Astrocyte (in vitro differentiated cells and primary cell): ENCODE results near the gene ZNF823. TPM values are rescaled to one million over a fixed set of nuclear protein-coding genes. Genes with fewer than 3 reads are reported as not detected.
"Not testable (repeated sequence)": the region's sequence is repeated elsewhere in the genome, so short reads cannot be mapped to it uniquely, and the experiment has no call there.

Experiments used
- DNase-seq: peaks from one replicate; pipeline ENCODE4 v3.0.0-alpha.2; 2010; ENCODE audit warnings: low read depth
- FAIRE-seq: peaks from 2 replicates; lab custom pipeline; 2011; peaks lifted over from hg19 to GRCh38; lab: Jason Lieb, UNC
- H2AFZ ChIP-seq: 2 replicates; pipeline ENCODE4 v1.6.0; 2012; ENCODE audit warnings: low read depth, low read length, inconsistent platforms
- H3K27ac ChIP-seq: 2 replicates; pipeline ENCODE4 v1.5.1; 2011; ENCODE audit warnings: low read depth, low read length, inconsistent platforms
- H3K27me3 ChIP-seq: 2 replicates; pipeline ENCODE4 v1.6.0; 2011; ENCODE audit warnings: low read length, inconsistent platforms; ENCODE audit not compliant: insufficient read depth
- H3K36me3 ChIP-seq: 2 replicates; pipeline ENCODE4 v1.5.1; 2011; ENCODE audit warnings: low read length, inconsistent platforms; ENCODE audit not compliant: insufficient read depth
- H3K4me1 ChIP-seq: 2 replicates; pipeline ENCODE4 v1.5.1; 2011; ENCODE audit warnings: low read length, inconsistent platforms; ENCODE audit not compliant: insufficient read depth
- H3K4me2 ChIP-seq: 2 replicates; pipeline ENCODE4 v1.6.0; 2012; ENCODE audit warnings: low read length, inconsistent platforms
- H3K4me3 ChIP-seq: 2 replicates; pipeline ENCODE4 v1.5.1; 2011; ENCODE audit warnings: low read depth, mild to moderate bottlenecking, low read length, inconsistent platforms; ENCODE audit not compliant: insufficient read depth
- H3K79me2 ChIP-seq: 2 replicates; pipeline ENCODE4 v1.6.0; 2012; ENCODE audit warnings: mild to moderate bottlenecking, low read length, inconsistent platforms; ENCODE audit not compliant: insufficient read depth
- H3K9ac ChIP-seq: 2 replicates; pipeline ENCODE4 v1.6.0; 2012; ENCODE audit warnings: mild to moderate bottlenecking, low read length, inconsistent platforms
- H3K9me3 ChIP-seq: 2 replicates; pipeline ENCODE4 v1.5.1; 2012; ENCODE audit warnings: low read depth, mild to moderate bottlenecking, low read length, inconsistent platforms; ENCODE audit not compliant: insufficient read depth
- H4K20me1 ChIP-seq: 2 replicates; pipeline ENCODE4 v1.6.0; 2012; ENCODE audit warnings: low read length, inconsistent platforms; ENCODE audit not compliant: insufficient read depth
- H3K27ac Mint-ChIP-seq: one replicate; pipeline ENCODE4 v1.8.0; 2021; ENCODE audit warnings: mild to moderate bottlenecking, mixed read lengths; ENCODE audit not compliant: unreplicated experiment
- H3K27me3 Mint-ChIP-seq: one replicate; pipeline ENCODE4 v1.8.0; 2021; ENCODE audit warnings: low read depth, mixed read lengths; ENCODE audit not compliant: unreplicated experiment
- H3K36me3 Mint-ChIP-seq: one replicate; pipeline ENCODE4 v1.8.0; 2021; ENCODE audit warnings: low read depth, mixed read lengths; ENCODE audit not compliant: unreplicated experiment
- H3K4me1 Mint-ChIP-seq: one replicate; pipeline ENCODE4 v1.8.0; 2021; ENCODE audit warnings: low read depth, mixed read lengths; ENCODE audit not compliant: unreplicated experiment
- H3K4me3 Mint-ChIP-seq: one replicate; pipeline ENCODE4 v1.8.0; 2021; ENCODE audit warnings: mild to moderate bottlenecking, moderate library complexity, mixed read lengths; ENCODE audit not compliant: unreplicated experiment
- H3K9me3 Mint-ChIP-seq: one replicate; pipeline ENCODE4 v1.8.0; 2021; ENCODE audit warnings: mild to moderate bottlenecking, mixed read lengths; ENCODE audit not compliant: unreplicated experiment
- EZH2 ChIP-seq: IDR thresholded peaks from 2 replicates; pipeline ENCODE4 v1.6.1; 2012; ENCODE audit warnings: mild to moderate bottlenecking, low read length, inconsistent platforms; ENCODE audit not compliant: insufficient read depth
- total RNA-seq: library from RNA; stranded (reverse); gene quantifications from 2 replicates; pipeline ENCODE4 v1.2.1, GENCODE V29; 2021
- TF ChIP-seq, protein P1 (sequence below): IDR thresholded peaks from 2 replicates; pipeline ENCODE4 v1.5.1; 2011; ENCODE audit warnings: low read depth, mild to moderate bottlenecking, inconsistent platforms, low read length, moderate library complexity; ENCODE audit not compliant: insufficient read depth

ZNF823 gene
- total RNA-seq, 1 donor from 2014 or later: 5.4 TPM

- H3K27ac Mint-ChIP-seq: no peak overlapping the region
- Histone ChIP-seq H3K27me3 (no peaks in the 10 kb centered on the region), H3K9me3 (peaks cover 23% of the 10 kb centered on the region), H4K20me1 (no peaks in the 10 kb centered on the region), H3K36me3 (no peaks in the 10 kb centered on the region), H3K27ac (no peak overlapping the region), H2AFZ (no peak overlapping the region), H3K9ac (no peak overlapping the region), H3K4me3 (no peak overlapping the region), H3K79me2 (no peaks in the 10 kb centered on the region), H3K4me2 (no peak overlapping the region), H3K4me1 (no peaks in the 10 kb centered on the region)
- H3K4me3 Mint-ChIP-seq: no peak overlapping the region
- no peak for FAIRE-seq
- no peaks in the 10 kb centered on the region for H3K4me1 Mint-ChIP-seq
- DNase-seq: no peak
- peaks cover 31% of the 10 kb centered on the region for H3K9me3 Mint-ChIP-seq
- H3K36me3 Mint-ChIP-seq: peaks cover 4% of the 10 kb centered on the region
- no peaks in the 10 kb centered on the region for H3K27me3 Mint-ChIP-seq
- TF ChIP-seq EZH2: no peak
- TF ChIP-seq, protein P1, sequence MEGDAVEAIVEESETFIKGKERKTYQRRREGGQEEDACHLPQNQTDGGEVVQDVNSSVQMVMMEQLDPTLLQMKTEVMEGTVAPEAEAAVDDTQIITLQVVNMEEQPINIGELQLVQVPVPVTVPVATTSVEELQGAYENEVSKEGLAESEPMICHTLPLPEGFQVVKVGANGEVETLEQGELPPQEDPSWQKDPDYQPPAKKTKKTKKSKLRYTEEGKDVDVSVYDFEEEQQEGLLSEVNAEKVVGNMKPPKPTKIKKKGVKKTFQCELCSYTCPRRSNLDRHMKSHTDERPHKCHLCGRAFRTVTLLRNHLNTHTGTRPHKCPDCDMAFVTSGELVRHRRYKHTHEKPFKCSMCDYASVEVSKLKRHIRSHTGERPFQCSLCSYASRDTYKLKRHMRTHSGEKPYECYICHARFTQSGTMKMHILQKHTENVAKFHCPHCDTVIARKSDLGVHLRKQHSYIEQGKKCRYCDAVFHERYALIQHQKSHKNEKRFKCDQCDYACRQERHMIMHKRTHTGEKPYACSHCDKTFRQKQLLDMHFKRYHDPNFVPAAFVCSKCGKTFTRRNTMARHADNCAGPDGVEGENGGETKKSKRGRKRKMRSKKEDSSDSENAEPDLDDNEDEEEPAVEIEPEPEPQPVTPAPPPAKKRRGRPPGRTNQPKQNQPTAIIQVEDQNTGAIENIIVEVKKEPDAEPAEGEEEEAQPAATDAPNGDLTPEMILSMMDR: no peak
Measured at GRCh38 chr19:11680689-11681302, 58.0 kb downstream of the ZNF823 start.

DNA sequence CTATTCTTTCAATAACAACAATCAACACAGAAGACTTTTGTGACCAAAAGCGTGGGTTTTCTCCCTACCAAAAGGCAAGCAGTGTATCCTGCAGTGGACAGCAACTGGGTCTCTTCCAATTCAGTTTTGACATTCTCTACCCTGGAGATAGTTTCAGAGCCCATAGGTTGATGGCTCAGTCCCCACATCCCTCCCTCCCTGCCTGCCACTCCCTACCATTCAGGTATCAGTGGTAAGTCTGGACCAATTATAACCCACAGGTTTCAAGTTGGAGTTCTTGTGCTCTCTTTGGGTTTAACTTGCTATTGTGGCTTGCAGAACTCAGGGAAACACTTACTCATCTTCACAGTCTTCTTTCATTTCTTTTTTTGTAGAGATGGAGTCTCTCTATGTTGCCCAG, 60.2 kb downstream of the ZNF823 start:
- peaks cover 4% of the 10 kb centered on the region for H3K4me1 ChIP-seq
- H3K4me3 Mint-ChIP-seq: no peak overlapping the region
- DNase-seq (no peak), FAIRE-seq (no peak)
- H3K9ac ChIP-seq: no peak overlapping the region
- H3K27me3 ChIP-seq: no peaks in the 10 kb centered on the region
- H2AFZ ChIP-seq: no peak overlapping the region
- peaks cover 20% of the 10 kb centered on the region for H3K9me3 ChIP-seq
- no peak overlapping the region for H3K4me3 ChIP-seq
- no peak overlapping the region for H3K4me2 ChIP-seq
- no peak overlapping the region for H3K27ac Mint-ChIP-seq
- no peak for TF ChIP-seq EZH2
- TF ChIP-seq, protein P1: no peak
- peaks cover 33% of the 10 kb centered on the region for H3K9me3 Mint-ChIP-seq
- H3K4me1 Mint-ChIP-seq: no peaks in the 10 kb centered on the region
- H3K36me3 ChIP-seq: no peaks in the 10 kb centered on the region
- no peaks in the 10 kb centered on the region for H3K27me3 Mint-ChIP-seq
- H3K36me3 Mint-ChIP-seq: peaks cover 4% of the 10 kb centered on the region
- H3K79me2 ChIP-seq: no peaks in the 10 kb centered on the region
- H3K27ac ChIP-seq: no peak overlapping the region
- no peaks in the 10 kb centered on the region for H4K20me1 ChIP-seq

DNA sequence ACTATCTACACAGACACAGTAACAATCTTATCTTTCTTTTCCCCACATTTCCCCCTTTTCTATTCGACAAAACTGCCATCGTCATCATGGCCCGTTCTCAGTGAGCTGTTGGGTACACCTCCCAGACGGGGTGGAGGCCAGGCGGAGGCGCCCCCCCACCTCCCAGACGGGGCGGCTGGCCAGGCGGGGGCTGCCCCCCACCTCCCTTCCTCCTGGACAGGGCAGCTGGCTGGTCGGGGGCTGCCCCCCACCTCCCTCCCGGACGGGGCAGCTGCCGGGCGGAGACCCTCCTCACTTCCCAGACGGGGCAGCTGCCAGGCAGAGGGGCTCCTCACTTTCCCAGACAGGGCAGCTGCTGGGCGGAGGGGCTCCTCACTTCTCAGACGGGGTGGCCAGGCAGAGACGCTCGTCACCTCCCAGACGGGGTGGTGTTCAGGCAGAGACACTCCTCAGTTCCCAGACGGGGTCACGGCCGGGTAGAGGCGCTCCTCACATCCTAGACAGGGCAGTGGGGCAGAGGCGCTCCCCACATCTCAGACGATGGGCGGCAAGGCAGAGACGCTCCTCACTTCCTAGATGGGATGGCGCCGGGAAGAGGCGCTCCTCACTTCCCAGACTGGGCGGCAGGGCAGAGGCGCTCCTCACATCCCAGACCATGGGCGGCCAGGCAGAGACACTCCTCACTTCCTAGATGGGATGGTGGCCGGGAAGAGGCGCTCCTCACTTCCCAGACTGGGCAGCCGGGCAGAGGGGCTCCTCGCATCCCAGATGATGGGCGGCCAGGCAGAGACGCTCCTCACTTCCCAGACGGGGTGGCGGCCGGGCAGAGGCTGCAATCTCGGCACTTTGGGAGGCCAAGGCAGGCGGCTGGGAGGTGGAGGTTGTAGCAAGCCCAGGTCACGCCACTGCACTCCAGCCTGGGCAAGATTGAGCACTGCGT, 61.8 kb downstream of the ZNF823 start:
- H3K9me3 Mint-ChIP-seq: peaks cover 33% of the 10 kb centered on the region
- DNase-seq, H4K20me1 ChIP-seq, H3K36me3 Mint-ChIP-seq, H3K4me1 ChIP-seq, H3K27ac Mint-ChIP-seq, H3K27me3 Mint-ChIP-seq, H2AFZ ChIP-seq, H3K27me3 ChIP-seq, H3K27ac ChIP-seq, H3K4me1 Mint-ChIP-seq, H3K4me3 ChIP-seq, FAIRE-seq, H3K4me3 Mint-ChIP-seq, H3K36me3 ChIP-seq, H3K79me2 ChIP-seq, H3K9ac ChIP-seq, H3K4me2 ChIP-seq: not testable (repeated sequence)
- H3K9me3 ChIP-seq: peaks cover 14% of the 10 kb centered on the region
